ENCODE results near the gene TRIM65.
A peak's percentile ranks its signal among the peaks of the same experiment; 100 is the strongest.
"Not testable (repeated sequence)": the region's sequence is repeated elsewhere in the genome, so short reads cannot be mapped to it uniquely, and the experiment has no call there.

TRIM65 gene

DNA sequence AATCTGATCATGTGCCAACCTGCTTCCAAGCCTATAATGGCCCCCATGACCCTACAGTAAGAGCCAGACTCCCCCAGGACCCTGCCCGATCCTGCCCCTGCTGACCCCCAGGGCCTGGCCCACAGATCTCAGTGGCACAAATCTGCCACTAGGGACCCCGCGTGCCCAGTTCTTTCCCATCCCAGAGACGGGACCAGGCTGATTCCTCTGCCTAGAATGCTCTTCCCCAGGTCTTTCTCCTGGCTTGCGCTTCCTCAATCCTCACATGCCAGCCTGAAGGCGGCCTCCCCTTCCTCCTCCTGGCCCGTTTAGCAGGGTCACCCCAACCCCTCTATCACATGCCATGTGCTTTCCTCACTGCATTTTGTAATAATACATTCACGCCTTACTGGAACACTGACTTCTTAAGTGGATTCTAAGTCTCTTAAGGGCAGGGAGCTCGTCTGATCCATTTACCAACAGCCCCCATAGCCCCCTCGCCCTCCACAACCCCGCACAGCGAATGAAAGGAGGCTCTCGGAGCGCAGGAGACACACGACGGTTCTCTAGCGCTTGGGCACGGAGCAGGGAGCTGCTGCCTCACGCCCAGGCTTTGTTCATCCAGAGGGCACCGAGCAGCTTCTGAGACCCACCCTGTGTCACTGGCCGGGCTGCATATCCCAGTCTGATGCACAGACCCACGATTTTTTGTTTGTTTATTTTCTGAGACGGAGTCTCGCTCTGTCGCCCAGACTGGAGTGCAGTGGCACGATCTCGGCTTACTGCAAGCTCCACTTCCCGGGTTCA, 1.2 kb downstream of the TRIM65 start:
- no peak for FAIRE-seq

DNA sequence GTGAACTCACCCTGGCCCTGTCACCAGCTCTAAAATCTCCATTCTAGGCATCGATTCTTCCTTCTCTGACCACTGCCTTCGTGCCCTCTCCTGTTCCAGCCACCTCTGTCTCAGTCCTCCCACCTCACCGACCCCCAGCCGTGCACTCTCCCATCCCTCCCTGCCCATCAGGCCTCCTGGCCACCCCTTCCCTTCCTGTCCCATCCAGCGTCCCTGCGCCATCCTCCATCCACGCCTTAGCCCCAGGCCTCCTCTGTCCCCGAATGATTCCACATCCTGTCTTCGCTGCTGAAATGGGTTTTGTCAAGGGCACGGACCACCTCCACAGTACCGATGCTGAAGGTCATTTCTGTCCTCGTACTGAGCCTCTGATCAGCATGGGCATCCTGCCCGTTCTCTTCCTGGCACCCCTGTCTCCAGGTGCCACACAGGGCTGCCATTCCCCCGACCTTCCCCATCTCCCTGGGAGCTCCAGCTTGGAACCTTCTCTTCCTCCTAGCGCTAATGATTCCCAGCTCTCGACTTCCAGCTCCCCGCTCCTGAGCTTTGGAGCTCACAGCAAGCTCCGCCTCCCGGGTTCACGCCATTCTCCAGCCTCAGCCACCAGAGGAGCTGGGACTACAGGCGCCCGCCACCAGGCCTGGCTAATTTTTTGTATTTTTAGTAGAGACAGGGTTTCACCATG, 2.6 kb downstream of the TRIM65 start:
- FAIRE-seq = peak; percentile 63

DNA sequence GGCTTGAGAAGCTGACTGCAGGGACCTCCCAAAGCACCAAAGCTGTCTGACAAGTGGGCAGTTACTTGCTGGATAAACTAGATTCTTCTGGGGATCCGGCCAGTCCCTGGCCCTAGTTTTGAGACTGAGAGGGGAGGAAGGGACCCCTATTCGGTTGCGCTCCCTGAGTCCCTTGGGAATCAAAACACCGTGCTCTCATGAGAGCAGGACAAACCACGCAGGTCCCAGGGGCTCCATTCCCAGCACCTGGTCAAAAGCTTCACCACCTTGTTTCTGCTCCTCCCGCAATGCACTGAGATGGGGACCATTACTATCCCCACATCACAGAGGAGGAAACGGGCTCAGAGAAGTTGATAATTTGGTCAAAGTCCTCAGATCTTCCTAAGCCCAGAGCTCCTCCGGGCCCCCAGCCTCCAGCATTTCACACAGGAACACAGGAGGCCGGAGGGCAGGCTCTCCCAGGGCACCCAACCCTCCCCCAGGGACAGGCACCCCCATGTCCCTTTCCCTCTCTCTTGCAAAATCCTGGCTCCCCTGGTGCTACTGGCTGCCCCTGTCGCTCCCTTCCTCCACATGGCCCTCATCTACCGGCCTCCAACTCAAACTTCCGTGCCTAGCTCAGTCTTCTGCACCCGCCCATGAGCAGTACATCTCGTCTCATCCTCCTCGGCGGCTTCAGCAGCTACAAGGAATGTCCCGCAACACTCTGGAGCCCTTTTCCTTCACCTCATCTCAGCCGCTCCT, 3.3 kb downstream of the TRIM65 start:
- no peak for FAIRE-seq

DNA sequence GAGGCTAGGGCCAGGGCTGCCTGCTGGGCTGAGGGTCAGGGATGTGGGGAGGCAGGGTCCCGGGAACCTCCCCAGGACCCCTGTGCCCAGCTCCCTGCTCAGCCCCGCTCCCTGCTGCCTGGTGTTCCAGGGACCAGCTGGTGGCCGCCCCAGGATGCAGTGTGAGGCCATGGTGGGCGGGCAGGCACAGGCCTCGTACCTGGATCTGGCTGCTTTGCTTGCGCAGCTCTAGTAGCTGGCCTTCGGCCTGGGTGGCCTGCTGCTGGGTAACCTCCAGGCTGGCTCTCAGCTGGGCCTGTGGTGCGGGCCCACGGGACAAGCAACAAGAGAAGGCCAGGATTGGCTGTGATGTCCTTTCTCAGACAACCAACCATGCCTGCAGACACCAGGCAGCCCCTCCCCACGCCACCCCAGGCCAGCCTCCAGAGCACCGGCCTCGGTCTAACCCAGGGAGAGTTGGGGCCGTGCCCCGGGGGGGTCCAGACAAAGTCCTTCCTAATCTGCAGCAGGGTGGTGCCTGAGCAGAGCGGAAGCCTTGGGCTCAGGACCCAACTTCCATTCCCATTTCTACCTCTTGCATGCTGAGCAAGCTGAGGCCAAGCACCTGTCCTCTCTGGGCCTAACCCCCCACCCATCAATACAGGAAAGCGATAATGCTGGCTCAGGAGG, 4.1 kb downstream of the TRIM65 start:
- no peak for FAIRE-seq

DNA sequence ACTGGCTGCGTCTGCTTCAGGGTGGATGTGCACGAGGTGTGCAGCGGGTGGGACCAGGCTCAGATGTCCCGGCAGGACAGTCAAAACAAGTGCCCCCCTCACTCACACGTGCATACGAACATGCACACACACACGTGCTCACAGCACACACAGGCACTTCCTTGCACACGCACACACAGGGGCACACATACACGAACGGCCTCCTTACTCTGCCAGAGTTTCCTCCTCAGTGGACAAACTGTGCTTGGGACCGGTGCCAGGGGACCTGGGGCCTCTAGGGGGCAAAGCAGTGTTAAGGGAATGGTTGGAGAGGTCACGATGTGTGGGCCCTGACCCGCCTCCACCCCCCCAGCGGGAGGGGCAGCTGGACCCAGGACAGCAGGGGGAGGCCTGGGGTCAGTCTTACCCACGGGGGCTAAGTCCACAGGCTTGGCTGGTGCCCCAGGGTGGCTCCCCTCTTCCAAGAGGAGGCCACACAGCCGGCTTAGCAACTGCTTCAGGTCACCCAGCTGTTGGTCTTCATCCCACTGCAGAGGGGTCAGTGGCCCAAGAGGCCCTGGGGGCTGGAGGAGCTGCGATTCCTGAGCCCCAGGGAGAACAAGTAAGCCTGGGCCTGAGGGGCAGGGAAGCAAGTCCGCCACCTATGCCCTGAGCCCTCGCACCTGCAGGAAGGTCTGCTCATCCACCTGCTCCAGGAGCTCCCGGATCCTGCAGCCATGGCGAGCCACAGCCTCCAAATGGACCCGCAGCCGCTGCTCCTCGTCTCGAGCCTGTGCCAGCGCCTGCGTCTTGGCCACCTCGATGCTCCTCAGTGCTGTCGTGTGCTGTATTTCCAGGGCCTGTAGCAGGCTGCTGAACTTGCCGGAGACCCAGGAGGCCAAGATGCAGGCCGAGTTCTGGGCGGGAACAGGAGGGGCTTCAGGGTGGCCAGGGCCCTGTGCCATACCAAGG, 4.9 kb downstream of the TRIM65 start:
- FAIRE-seq = no peak

DNA sequence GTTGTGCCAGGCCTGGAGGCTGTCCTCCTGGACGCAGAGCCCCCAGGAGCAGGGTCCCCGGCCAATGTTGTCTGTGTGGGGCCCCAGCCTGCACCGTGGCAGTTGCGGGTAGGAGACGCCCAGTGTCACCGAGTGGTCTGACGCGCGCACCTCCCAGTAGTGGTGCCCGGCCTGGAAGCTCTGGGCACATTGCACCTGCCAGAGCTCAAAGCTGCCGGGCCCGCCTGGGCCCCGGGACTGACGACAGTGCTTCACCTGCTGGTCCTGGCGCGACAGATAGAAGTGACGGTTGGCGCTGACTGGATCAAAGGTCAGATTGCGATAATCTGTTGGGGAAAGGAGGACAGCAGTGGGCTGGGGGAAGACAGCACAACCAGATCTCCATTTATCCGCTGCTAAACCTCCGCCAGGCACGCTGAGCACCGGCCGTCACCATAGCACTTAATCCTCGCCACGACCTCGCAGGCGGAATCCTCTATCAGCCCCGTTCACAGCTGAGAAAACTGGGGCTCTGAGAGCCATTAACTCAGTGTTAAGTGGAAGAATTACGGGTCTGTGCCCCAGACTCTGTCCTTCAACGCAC, 5.6 kb downstream of the TRIM65 start:
- FAIRE-seq = no peak

DNA sequence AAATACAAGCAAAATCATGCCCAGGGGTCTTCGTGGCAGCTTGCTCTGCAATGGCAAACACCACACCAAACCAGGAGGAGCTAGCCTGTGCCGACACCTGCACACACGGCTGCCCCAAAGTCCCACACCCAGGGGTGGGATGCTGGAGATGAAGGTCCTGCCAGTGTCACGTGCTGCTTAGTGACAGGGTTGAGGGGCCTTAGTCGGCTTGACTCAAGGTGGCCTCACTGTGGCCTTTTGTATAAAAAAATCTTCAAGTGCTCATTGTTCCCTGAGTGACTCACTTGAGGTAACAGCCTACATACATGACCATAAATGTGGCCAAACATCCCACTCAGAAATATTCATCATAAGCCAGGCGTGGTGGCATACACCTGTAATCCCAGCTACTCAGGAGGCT, 7.3 kb downstream of the TRIM65 start:
- FAIRE-seq = no peak

DNA sequence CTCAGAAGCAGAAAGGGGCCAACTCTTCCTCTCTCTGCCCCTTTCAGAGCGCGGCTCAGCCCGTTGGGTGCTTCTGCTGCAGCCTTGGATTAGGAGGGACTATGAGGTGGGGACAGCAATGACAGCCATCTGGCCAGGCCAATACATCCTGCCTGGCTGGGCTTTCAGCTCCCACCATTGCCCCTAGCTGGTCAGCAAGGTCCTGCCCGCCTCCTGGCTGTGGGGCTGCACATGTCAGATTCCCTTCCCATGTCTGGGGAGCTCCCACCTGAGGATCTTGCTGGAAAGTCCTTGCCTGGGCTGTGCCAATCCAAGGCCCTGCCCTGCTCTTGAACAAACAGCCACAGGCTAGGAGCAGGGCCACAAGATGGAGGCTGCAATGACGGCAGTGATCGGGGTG, 8.3 kb downstream of the TRIM65 start:
- no peak for FAIRE-seq

DNA sequence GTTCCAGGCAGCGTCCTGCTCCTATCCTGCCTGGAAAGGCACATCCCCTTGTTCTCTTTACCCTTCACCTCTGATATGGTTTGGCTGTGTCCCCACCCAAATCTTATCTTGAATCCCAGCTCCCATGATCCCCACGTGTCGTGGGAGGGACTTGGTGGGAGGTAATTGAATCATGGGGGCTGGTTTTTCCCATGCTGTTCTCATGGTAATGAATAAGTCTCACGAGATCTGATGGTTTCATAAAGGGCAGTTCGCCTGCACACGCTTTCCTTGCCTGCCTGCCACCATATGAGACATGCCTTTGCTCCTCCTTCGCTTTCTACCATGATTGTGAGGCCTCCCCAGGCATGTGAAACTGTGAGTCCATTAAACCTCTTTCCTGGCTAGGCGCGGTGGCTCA, 10.9 kb downstream of the TRIM65 start:
- FAIRE-seq = not testable (repeated sequence)

DNA sequence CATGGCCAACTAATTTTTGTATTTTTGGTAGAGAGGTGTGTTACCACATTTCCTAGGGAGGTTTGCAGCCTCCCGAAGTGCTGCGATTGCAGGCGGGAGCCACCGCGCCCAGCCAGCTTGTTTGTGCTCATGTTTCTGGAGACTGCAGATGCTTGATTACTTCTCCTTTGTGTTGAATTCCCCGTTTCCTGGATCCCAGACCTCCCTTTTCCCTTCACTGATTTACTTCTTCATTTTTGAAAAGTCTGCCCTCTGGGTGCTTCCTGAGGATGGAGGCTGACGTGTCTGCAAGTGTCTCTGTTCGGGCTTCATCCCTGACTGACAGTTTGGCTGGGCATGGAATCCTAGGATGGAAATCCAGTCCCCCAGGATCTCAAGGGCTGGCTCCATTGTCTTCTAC, 11.3 kb downstream of the TRIM65 start:
- FAIRE-seq = no peak

DNA sequence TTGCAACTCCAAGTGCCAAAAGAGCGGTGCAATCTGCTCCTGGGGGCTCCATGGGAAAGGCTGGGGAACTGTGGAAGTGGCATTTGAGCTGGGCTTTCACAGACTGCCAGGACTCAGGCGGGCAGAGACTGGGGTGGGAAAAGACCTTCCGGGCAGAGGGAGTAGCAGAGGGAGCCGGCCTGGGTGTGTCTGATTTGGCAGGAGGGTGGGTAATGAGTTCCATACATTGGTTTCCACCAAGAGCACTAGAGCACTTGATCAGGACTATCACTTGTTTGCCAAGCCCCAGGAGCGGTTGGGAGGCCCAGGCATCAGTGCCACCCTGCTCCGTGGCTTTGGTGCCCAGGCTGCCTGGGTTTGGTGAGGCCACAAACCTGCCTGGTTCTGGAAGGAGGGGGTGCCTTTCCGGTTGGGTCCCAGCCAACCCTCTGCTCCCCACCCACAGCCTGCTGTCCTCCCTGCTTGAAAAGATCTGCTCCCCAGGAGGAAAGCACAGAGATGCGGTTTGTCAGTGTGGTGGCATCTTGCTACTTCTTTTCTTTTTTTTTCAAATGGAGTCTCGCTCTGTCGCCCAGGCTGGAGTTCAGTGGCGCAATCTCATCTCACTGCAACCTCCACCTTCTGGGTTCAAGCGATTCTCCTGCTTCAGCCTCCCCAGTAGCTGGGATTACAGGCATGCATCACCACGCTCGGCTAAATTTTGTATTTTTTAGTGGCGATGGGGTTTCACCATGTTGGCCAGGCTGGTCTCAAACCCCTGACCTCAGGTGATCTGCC, 14.9 kb downstream of the TRIM65 start:
- FAIRE-seq = no peak

DNA sequence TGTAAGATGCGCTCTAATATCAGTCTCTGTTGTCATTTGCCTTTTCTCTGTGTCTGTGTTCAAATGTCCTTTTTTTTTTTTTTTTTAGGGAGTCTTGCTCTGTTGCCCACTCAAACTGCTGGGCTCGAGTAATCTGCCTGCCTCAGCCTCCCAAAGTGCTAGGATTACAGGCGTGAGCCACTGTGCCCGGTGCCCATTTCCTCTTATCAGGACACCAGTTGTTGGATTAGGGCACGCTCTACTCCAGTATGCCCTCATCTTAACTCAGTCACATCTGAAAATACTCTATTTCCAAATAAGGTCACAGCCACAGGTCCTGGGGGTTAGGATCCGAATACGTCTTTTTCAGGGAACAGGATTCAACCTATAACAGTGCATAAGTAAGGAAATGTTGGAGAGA, 16.5 kb downstream of the TRIM65 start:
- FAIRE-seq = no peak

DNA sequence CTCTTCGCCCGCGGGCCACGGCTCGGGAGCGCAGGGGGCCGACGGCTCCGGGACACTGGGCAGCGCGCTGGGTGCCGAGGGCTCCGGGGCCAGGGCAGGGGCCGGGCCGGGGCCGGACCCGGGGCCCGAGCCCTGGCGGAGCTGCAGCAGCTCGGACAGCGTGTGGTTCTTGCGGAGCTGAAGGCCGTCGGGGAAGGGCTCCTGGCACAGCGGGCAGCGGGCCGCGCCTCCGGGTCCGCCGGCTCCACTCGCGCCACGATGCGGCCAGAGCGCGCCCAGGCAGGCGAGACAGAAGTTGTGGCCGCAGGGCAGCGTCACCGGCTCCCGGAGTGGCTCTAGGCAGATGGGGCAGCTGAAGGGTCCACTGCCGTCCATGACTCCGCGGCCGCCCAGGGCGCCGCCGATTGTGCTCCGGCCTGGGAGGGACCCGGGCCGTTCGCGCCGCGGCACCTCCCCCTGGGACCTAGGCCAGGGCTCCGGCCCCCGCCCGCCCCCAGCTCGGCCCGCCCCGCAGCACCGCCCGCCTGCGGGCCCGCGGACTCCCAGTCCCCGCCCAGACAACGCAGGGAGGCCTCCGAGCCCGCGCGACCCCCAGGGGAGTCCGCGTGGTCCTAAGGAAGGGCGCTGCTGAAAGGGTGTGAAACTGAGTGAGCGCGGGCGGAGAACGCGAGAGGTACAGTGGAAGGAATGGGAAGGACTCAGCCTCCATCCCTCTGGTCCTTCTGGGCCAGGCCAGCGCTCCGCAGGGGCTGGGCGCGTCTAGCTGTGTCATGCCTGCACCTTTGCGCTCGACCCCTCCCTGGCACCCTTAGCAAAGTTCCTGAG, 18.4 kb downstream of the TRIM65 start, which contains the start of gene TRIM47:
TRIM47 (minus strand) TSS at position 408 of the 825 bp plus-strand sequence; CDS start at position 375, 33 bp downstream.
- FAIRE-seq = no peak

DNA sequence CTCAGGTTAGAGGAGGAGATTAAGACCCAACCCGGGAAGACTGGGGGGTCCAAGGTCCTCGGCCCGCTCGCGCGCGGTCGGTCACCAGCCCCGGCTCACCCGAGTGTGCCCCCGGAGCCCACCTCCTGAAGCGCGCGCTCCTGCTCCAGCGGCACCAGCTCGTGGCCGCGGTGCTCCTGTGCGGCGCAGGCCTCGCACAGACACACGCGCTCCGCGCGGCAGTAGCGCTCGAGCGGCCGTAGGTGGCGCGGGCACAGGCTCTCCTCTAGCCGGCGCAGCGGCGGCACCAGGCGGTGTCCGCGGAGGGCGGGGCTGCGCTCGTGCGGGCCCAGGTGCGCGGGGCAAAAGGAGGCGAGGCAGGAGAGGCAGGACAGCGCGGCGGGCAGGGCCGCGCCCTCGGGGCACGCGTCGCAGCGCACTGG, 19.0 kb downstream of the TRIM65 start:
- FAIRE-seq = no peak

DNA sequence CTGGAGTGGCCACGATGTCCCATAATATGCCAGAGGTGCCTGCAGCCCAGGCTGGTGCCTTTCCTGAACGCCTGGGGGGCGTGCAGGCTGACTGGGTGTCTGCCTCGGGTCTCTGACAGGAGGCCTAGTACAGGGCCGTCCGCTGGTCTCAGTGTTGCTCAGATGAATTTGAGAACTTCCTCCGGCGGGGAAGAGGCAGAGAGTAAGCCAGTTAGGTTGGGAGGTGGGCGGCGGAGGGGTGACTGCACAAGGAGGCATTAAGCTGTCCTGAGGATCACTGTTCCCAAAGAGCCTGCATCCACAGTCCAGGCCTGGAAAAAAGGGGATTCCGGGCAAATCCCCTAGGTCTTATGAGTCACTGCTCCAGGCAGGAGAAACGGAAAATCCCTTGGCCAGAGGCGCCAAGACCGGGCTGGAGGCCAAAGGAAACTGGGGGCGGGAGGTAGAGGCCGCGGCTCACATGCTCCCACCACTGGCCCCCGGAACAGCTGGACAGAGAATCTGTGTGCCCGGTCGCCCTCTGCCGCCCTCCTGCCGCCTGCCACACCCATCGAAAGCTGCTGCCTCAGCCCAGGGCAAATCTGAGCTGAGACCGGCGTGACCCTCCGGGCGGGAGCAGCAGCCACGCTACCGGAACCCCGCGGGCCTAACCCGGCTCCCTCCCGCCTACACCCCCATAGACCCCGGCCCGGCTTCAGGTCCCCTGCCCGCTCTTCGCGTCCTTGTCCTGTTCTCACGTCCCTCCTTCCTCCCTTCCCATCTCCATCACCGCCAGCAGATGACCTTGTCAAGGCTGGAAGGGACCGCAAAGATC, 19.6 kb downstream of the TRIM65 start:
- FAIRE-seq = peak; percentile 66

DNA sequence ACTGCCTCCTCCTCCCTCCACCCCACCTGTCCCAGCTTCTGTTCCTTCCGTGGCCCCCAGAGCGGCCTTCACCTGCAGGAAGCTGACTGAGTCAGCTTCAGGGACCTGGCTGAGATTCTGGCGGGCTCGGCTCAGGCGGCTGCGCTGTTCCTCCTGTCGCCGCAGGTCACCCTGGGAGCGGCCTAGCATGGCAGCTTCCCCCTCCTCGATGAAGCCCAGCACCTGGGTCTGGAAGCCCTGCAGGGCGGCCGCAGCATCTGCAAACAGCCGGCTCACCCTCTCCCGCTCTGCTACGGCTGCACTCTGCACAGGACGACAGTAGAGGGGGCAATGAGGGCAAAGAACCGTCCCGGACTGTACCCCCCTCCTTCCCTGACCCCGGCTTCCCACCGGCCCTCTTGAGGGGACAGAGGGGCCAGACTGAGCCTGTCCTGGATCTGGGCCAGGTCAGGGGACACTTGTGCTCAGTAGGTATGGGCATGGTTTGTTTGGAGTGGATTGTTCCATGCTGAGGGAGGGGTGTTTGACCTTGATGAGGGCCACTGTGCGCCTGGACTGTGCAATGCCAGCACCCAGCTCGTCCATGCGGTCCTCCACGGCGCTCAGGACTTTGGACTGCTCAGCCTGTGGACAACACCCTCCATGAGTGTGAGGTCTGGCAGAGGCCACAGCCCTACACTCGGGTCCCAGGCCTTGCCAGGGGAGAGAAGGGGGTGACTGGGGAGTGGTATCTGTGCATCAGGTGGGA, 20.4 kb downstream of the TRIM65 start:
- FAIRE-seq = no peak

DNA sequence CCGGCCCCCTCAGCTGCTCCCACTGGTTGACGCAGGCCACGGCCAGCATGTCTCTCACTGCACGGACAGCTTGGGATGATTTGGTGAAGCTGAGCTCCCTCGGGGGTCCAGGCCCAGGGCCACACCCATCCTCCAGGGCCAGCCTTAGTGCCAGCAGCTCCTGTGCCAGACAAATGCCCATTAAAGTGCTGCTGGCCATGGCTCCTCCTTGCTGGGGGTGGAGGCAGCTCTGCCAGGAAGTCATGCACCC, 20.9 kb downstream of the TRIM65 start:
- FAIRE-seq = no peak

DNA sequence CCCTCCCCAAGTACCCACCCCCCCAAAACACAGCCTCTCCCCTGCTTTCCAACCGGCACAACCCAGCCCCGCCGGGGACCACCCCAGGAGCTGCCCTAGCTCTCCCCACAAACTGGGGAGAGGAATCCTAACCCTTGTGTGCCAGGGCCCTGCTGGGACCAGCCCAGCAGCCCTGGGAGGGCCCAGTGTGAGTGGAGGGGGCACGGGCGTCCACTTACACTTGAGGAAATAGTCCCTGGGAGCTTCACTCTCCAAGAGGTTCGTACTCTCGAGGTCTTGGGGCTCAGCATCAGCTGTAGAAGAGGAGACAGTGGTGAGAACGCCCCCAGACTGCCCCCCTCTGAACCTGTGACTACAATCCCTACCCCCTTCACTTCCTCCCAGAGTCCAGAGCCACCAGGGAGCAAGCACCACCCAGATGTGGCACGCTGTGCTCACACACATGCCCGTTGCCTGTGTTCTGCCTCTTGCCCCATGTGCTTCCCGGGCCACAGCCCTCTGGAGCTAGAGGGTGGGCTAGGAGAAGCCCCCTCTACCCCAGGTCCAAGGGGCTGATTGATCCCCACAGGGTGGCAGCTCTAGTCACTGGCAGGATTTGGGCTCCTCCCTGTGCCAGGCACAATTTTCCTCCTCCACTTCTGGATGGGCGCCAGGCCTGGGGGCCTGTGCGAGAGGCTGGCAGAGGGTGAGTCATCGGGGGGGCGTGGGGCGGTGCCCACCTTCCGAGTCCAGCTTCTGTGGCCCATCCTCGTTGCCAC, 21.4 kb downstream of the TRIM65 start:
- no peak for FAIRE-seq

Measured in G401.6 (cell line).